ENCODE data around the gene UGDH. TPM values are rescaled to one million over a fixed set of nuclear protein-coding genes. Genes with fewer than 3 reads are reported as not detected.

The UGDH gene
- total and polyA plus RNA-seq, 7 donors = 33.4 to 140 (median 51.2) TPM

- Histone ChIP-seq H3K4me3 (peak overlapping the region; percentile 70 to 92 (median 90)), H3K27ac (peak overlapping the region; percentile 89 to 98 (median 97)), H3K36me3 (peaks cover 0 to 3% (median 0%) of the 10 kb centered on the region in 4 donors), H3K9me3 (no peaks in the 10 kb centered on the region), H3K4me1 (peaks cover 0 to 28% (median 21%) of the 10 kb centered on the region in 4 donors), H3K27me3 (no peaks in the 10 kb centered on the region)
- intact Hi-C loops (cut with DNase I) = loop anchor here (1.0 to 5.0 kb wide), 6 partner anchors 68 to 530 kb away; partner anchors contain the start of genes LIAS, N4BP2, PDS5A and RFC1
- WGBS, 2 donors = 1% methylated on average over 33 of the region's 33 CpGs
- no peak for DNase-seq
- TF ChIP-seq EP300 (IDR thresholded peaks at IDR 0.05) (no peak), POLR2A (IDR thresholded peaks at IDR 0.05) (no peak), POLR2AphosphoS5 (IDR thresholded peaks at IDR 0.05) (no peak), CTCF (IDR thresholded peaks at IDR 0.05) (no peak)
Observed at GRCh38 chr4:39526765-39527295, 409 bp downstream of the UGDH start.

GRCh38 chr4:39525822-39526690 is 1.2 kb downstream of the UGDH start:
- intact Hi-C loops (cut with DNase I) = loop anchor here (2.0 to 5.0 kb wide), 5 partner anchors 67 to 531 kb away; partner anchors contain the start of genes LIAS, N4BP2, PDS5A and RFC1
- WGBS, 2 donors = 7 to 28% methylated on average over 9 of the region's 9 CpGs
- no peak for DNase-seq
- H3K9me3 ChIP-seq = no peaks in the 10 kb centered on the region
- no peaks in the 10 kb centered on the region for H3K27me3 ChIP-seq
- H3K4me1 ChIP-seq = peaks cover 0 to 28% (median 21%) of the 10 kb centered on the region in 4 donors
- no peaks in the 10 kb centered on the region for H3K36me3 ChIP-seq
- no peak for TF ChIP-seq EP300 (IDR thresholded peaks at IDR 0.05)
- H3K4me3 ChIP-seq = peak overlapping the region; percentile 70 to 92 (median 90)
- peak overlapping the region; percentile 89 to 98 (median 97) for H3K27ac ChIP-seq

GRCh38 chr4:39524161-39524957 is 2.9 kb downstream of the UGDH start:
- WGBS, 2 donors = 70 to 86% methylated on average over 7 of the region's 7 CpGs
- no peak overlapping the region for H3K27ac ChIP-seq
- peaks cover 0 to 26% (median 21%) of the 10 kb centered on the region in 4 donors for H3K4me1 ChIP-seq
- no peak for DNase-seq
- H3K36me3 ChIP-seq = peaks cover 0 to 7% (median 0%) of the 10 kb centered on the region in 4 donors
- H3K27me3 ChIP-seq = no peaks in the 10 kb centered on the region
- no peak overlapping the region for H3K4me3 ChIP-seq
- intact Hi-C loops (cut with DNase I) = no loop called here
- no peak for TF ChIP-seq CTCF (IDR thresholded peaks at IDR 0.05)
- no peak for TF ChIP-seq POLR2A (IDR thresholded peaks at IDR 0.05)
- TF ChIP-seq POLR2AphosphoS5 (IDR thresholded peaks at IDR 0.05) = no peak
- no peak for TF ChIP-seq EP300 (IDR thresholded peaks at IDR 0.05)
- H3K9me3 ChIP-seq = no peaks in the 10 kb centered on the region

- Histone ChIP-seq H3K27ac (no peak overlapping the region), H3K36me3 (peaks cover 0 to 25% (median 5%) of the 10 kb centered on the region in 4 donors), H3K27me3 (no peaks in the 10 kb centered on the region), H3K4me3 (no peak overlapping the region), H3K4me1 (peaks cover 0 to 12% (median 9%) of the 10 kb centered on the region in 4 donors), H3K9me3 (no peaks in the 10 kb centered on the region)
- intact Hi-C loops (cut with DNase I) = no loop called here
- TF ChIP-seq POLR2A (IDR thresholded peaks at IDR 0.05) (no peak), EP300 (IDR thresholded peaks at IDR 0.05) (no peak), CTCF (IDR thresholded peaks at IDR 0.05) (no peak), POLR2AphosphoS5 (IDR thresholded peaks at IDR 0.05) (no peak)
- 59 to 65% methylated on average over 2 of the region's 2 CpGs for WGBS, 2 donors
- DNase-seq = no peak
Observed at GRCh38 chr4:39522068-39522467, 5.2 kb downstream of the UGDH start.
